Measurements from ENCODE around the gene FAM135A. TPM values are rescaled to one million over a fixed set of nuclear protein-coding genes. Genes with fewer than 3 reads are reported as not detected.

The FAM135A gene
- total and polyA plus RNA-seq, 9 of the 15 experiments (the other 6 are each of a cell fraction or from before 2014, with no cell fraction given): 7.4 to 32.9 (median 19.2) TPM

DNA sequence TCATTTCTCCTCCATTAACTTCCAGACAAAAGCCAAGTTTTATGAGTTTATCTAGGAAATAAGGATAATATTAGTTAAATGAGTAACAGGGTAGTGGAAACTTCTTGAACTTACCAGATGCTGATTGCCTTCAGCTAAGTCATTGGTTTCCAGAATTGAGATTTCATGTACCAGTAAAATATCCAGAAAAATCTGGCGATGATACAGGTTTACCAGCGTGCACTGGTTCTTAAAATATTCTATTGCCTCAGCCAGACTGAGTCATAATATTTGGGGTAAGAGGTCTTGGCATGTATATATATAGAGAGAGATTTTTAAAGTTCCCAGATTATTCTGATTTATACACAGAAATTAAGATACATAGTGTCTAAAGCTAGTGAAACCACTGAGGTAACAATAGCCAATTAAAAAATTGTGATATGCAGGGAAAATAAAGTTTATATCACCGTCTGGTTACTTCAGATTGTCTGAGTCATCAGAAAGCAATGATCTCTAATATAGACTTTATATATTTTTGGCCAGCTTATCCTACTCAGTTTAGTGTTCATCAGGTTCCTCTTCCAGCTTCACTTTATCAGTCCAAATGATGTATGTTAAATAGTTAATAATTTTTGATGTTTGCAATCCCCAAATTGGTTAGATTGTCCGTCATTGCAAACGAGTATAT lies 113.9 kb downstream of the FAM135A start:
- H3K9ac ChIP-seq (ENCODE audit: insufficient read depth in 1 of 2, low read depth in 2 of 2, low read length in 2 of 2): no peak overlapping the region
- no peaks in the 10 kb centered on the region for H3K9me1 ChIP-seq (ENCODE audit: control insufficient read depth, insufficient read depth, low read length)
- CTCF ChIA-PET (ENCODE audit: low intra/inter-chr PET ratio): interaction anchor here (0.5 kb wide), 1 partner anchor 14 kb away, joined by 6 read pairs; no protein-coding TSS in a partner anchor
- H3K4me2 ChIP-seq (ENCODE audit: insufficient read depth, low read length): no peak overlapping the region
- H3K27me3 ChIP-seq (ENCODE audit: control insufficient read depth in 2 of 2, insufficient read depth in 2 of 2, low read length in 2 of 2): no peaks in the 10 kb centered on the region
- no peaks in the 10 kb centered on the region for H3K4me1 ChIP-seq (replicated peaks in 1 of 2; ENCODE audit: control insufficient read depth in 2 of 2, insufficient read depth in 2 of 2, low read length in 2 of 2)
- BruUV-seq (replicated peaks): no TSS peak
- POLR2A ChIA-PET: no interaction called here
- no peak overlapping the region for H2AFZ ChIP-seq (ENCODE audit: low read depth, low read length)
- TF ChIP-seq, protein P1, sequence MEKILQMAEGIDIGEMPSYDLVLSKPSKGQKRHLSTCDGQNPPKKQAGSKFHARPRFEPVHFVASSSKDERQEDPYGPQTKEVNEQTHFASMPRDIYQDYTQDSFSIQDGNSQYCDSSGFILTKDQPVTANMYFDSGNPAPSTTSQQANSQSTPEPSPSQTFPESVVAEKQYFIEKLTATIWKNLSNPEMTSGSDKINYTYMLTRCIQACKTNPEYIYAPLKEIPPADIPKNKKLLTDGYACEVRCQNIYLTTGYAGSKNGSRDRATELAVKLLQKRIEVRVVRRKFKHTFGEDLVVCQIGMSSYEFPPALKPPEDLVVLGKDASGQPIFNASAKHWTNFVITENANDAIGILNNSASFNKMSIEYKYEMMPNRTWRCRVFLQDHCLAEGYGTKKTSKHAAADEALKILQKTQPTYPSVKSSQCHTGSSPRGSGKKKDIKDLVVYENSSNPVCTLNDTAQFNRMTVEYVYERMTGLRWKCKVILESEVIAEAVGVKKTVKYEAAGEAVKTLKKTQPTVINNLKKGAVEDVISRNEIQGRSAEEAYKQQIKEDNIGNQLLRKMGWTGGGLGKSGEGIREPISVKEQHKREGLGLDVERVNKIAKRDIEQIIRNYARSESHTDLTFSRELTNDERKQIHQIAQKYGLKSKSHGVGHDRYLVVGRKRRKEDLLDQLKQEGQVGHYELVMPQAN (IDR thresholded peaks at IDR 0.05; ENCODE audit: borderline replicate concordance): no peak
- no peak for TF ChIP-seq GATAD2A (IDR thresholded peaks at IDR 0.05)
- TF ChIP-seq RHOXF2B (CRISPR knock-in tag; conservative IDR thresholded peaks at IDR 0.05): no peak
- TF ChIP-seq SRSF1 (IDR thresholded peaks at IDR 0.05; ENCODE audit: low read depth, low read length): no peak
- TF ChIP-seq ZNF316 (IDR thresholded peaks at IDR 0.05): peak; percentile 38; the same call in 1 of the 2 replicates
- TF ChIP-seq TAF15 (IDR thresholded peaks at IDR 0.05; ENCODE audit: low read depth, low read length): no peak
- H3K27ac ChIP-seq (ENCODE audit: extremely low read depth, low read depth, low read length): no peak overlapping the region
- H3K9me3 ChIP-seq (replicated peaks; ENCODE audit: control insufficient read depth, insufficient read depth, low read depth, low read length): no peaks in the 10 kb centered on the region
- ATAC-seq (no peak), DNase-seq (ENCODE audit: extremely low read depth in 1 of 4, low spot score in 3 of 4) (no peak), FAIRE-seq (no peak)
- H3K4me3 ChIP-seq: no peak overlapping the region
- peaks cover 30% of the 10 kb centered on the region; the same call in 2 of the 3 replicates for H3K36me3 ChIP-seq (ENCODE audit: control insufficient read depth, insufficient read depth, low read length)
- in situ Hi-C loops (cut with MboI): loop anchor here (25.0 kb wide), 1 partner anchor 360 kb away; no protein-coding TSS in a partner anchor
- intact Hi-C loops (cut with micrococcal nuclease): no loop called here
- 83% methylated on average over 5 of the region's 5 CpGs for WGBS (ENCODE audit: insufficient coverage, low coverage, missing lambda C conversion rate)
- H3K79me2 ChIP-seq (ENCODE audit: control insufficient read depth, insufficient read depth, low read length): no peaks in the 10 kb centered on the region
- H4K20me1 ChIP-seq (replicated peaks; ENCODE audit: control insufficient read depth, insufficient read depth, low read length): no peaks in the 10 kb centered on the region
